Measurements from ENCODE around the gene ATXN2L. TPM values are rescaled to one million over a fixed set of nuclear protein-coding genes. Genes with fewer than 3 reads are reported as not detected.

Gene ATXN2L
- total and polyA plus RNA-seq, 2 of the 13 experiments (the other 11 are each of a cell fraction or from before 2014, with no cell fraction given), result 40.8 to 55.1 TPM

DNA sequence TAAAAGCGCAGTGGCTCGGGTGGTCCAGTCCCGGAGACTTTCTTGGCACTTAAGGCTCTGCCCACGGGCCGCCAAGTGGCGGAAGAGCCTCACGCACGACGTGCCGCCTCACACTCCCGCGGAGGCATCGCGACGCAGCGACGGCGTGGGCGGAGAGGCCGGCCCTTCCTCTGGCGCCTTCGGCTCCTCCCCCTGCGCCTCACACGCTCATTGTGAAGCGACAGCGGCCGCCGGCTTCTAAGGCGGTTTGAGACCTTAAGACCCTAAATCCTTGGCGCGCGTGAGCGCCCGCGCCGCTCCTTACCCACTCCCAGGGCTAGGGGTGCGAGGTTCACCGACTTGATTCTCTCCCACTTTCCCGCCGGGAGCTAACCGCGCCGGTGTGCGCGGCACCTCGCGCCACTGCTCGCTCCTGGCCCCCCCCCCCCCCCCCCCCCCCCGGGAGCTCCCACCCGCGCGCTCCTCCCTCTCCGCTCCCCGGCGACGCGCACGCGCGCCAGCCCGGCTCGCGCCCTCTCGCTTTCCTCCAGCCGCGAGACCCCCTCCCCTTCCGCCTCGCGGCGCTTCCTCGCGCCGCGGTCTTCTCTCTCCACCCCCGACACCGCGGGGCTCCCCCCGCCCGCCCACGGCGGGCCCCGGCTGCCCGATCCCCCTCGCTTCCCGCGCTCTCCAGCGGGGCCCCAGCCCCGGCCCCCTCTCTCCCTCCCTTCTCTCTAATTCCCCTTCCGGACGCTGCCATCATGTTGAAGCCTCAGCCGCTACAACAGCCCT lies at the start of gene ATXN2L (continued):
- TF ChIP-seq, protein P1, sequence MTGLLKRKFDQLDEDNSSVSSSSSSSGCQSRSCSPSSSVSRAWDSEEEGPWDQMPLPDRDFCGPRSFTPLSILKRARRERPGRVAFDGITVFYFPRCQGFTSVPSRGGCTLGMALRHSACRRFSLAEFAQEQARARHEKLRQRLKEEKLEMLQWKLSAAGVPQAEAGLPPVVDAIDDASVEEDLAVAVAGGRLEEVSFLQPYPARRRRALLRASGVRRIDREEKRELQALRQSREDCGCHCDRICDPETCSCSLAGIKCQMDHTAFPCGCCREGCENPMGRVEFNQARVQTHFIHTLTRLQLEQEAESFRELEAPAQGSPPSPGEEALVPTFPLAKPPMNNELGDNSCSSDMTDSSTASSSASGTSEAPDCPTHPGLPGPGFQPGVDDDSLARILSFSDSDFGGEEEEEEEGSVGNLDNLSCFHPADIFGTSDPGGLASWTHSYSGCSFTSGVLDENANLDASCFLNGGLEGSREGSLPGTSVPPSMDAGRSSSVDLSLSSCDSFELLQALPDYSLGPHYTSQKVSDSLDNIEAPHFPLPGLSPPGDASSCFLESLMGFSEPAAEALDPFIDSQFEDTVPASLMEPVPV (CRISPR knock-in tag; IDR thresholded peaks at IDR 0.05), result peak; percentile 82; the same call in 1 of the 2 replicates
- TF ChIP-seq, protein P2, sequence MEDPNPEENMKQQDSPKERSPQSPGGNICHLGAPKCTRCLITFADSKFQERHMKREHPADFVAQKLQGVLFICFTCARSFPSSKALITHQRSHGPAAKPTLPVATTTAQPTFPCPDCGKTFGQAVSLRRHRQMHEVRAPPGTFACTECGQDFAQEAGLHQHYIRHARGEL (CRISPR knock-in tag; IDR thresholded peaks at IDR 0.05), result peak; percentile 43; the same call in 1 of the 2 replicates
- peak; percentile 84 for TF ChIP-seq CBX1 (IDR thresholded peaks at IDR 0.05; ENCODE audit: low read depth)
- peak; percentile 87; the same call in 2 of the 3 replicates for TF ChIP-seq MXI1 (IDR thresholded peaks at IDR 0.05; ENCODE audit: borderline replicate concordance, low read depth, low read length)
- peak; percentile 100 for TF ChIP-seq ZZZ3 (CRISPR knock-in tag; IDR thresholded peaks at IDR 0.05; ENCODE audit: borderline replicate concordance)
- peak; percentile 91; the same call in 1 of the 2 replicates for TF ChIP-seq ZNF333 (CRISPR knock-in tag; IDR thresholded peaks at IDR 0.05; ENCODE audit: borderline replicate concordance)
- TF ChIP-seq ZNF687 (CRISPR knock-in tag; IDR thresholded peaks at IDR 0.05), result peak; percentile 96
- TF ChIP-seq, protein P3, sequence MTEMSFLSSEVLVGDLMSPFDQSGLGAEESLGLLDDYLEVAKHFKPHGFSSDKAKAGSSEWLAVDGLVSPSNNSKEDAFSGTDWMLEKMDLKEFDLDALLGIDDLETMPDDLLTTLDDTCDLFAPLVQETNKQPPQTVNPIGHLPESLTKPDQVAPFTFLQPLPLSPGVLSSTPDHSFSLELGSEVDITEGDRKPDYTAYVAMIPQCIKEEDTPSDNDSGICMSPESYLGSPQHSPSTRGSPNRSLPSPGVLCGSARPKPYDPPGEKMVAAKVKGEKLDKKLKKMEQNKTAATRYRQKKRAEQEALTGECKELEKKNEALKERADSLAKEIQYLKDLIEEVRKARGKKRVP (CRISPR knock-in tag; IDR thresholded peaks at IDR 0.05), result 0 out of 4 replicates have a peak, but pooled peaks of 1 of the 2 experiments have one; percentile 50
- no peak for TF ChIP-seq HDAC6 (IDR thresholded peaks at IDR 0.05; ENCODE audit: low read depth, low read length)
- no peak for TF ChIP-seq ZNF549 (CRISPR knock-in tag; IDR thresholded peaks at IDR 0.05)
- no peak for TF ChIP-seq FOXK2 (IDR thresholded peaks at IDR 0.05)
- TF ChIP-seq NR3C1 (CRISPR knock-in tag; IDR thresholded peaks at IDR 0.05), result no peak
- peak; percentile 98 for TF ChIP-seq IRF2 (CRISPR knock-in tag; IDR thresholded peaks at IDR 0.05)
- peak; percentile 55; the same call in 1 of the 2 replicates for TF ChIP-seq ZNF503 (CRISPR knock-in tag; IDR thresholded peaks at IDR 0.05)
- TF ChIP-seq TFE3 (CRISPR knock-in tag; IDR thresholded peaks at IDR 0.05), result peak; percentile 81
- TF ChIP-seq GLI4 (CRISPR knock-in tag; IDR thresholded peaks at IDR 0.05; ENCODE audit: borderline replicate concordance), result peak; percentile 43; the same call in 1 of the 2 replicates
- peak; percentile 92; the same call in 1 of the 2 replicates for TF ChIP-seq MTF1 (CRISPR knock-in tag; IDR thresholded peaks at IDR 0.05)
- peak; percentile 93 for TF ChIP-seq ZNF121 (CRISPR knock-in tag; IDR thresholded peaks at IDR 0.05)
